ENCODE measurements around the gene SPACA5.
A peak's percentile ranks its signal among the peaks of the same experiment; 100 is the strongest.
"Not testable (repeated sequence)": the region's sequence is repeated elsewhere in the genome, so short reads cannot be mapped to it uniquely, and the experiment has no call there.

SPACA5 gene

GRCh38 chrX:48006688-48007087 lies at the start of gene SPACA5:
SPACA5 (plus strand) TSS chrX:48006988; CDS start chrX:48007803, 815 bp downstream.
- H3K27me3 Mint-ChIP-seq; intact Hi-C loops (cut with micrococcal nuclease); H3K4me3 Mint-ChIP-seq; H3K27ac Mint-ChIP-seq; H3K9me3 Mint-ChIP-seq: not testable (repeated sequence)
- H3K4me1 Mint-ChIP-seq (ENCODE audit: low read depth): peaks cover 12% of the 10 kb centered on the region
- H3K36me3 Mint-ChIP-seq (ENCODE audit: low read depth): peaks cover 16% of the 10 kb centered on the region

- H3K27ac Mint-ChIP-seq; H3K36me3 Mint-ChIP-seq (ENCODE audit: low read depth); H3K4me3 Mint-ChIP-seq; H3K4me1 Mint-ChIP-seq (ENCODE audit: low read depth); H3K27me3 Mint-ChIP-seq: not testable (repeated sequence)
- H3K9me3 Mint-ChIP-seq: peaks cover 14% of the 10 kb centered on the region
- intact Hi-C loops (cut with micrococcal nuclease): loop anchor here (5.0 kb wide), 1 partner anchor 69 kb away; no protein-coding TSS in a partner anchor
Measured at GRCh38 chrX:47958206-47958605, 48.6 kb upstream of the SPACA5 start.

GRCh38 chrX:47958761-47959342 lies 47.9 kb upstream of the SPACA5 start:
- intact Hi-C loops (cut with micrococcal nuclease): loop anchor here (5.0 kb wide), 1 partner anchor 68 kb away; no protein-coding TSS in a partner anchor

GRCh38 chrX:47960406-47960805 lies 46.4 kb upstream of the SPACA5 start:
- Mint-ChIP-seq H3K9me3 (peaks cover 32% of the 10 kb centered on the region), H3K4me3 (no peak overlapping the region), H3K4me1 (ENCODE audit: low read depth) (peaks cover 7% of the 10 kb centered on the region), H3K36me3 (ENCODE audit: low read depth) (no peaks in the 10 kb centered on the region), H3K27ac (peak overlapping the region; percentile 65), H3K27me3 (no peaks in the 10 kb centered on the region)
- intact Hi-C loops (cut with micrococcal nuclease): no loop called here

More at GRCh38 chrX:47958761-47959342, 47.9 kb upstream of the SPACA5 start:
- H3K36me3 Mint-ChIP-seq (ENCODE audit: low read depth): no peaks in the 10 kb centered on the region
- H3K27me3 Mint-ChIP-seq: no peaks in the 10 kb centered on the region
- no peak overlapping the region for H3K4me3 Mint-ChIP-seq
- no peak overlapping the region for H3K27ac Mint-ChIP-seq
- peaks cover 7% of the 10 kb centered on the region for H3K4me1 Mint-ChIP-seq (ENCODE audit: low read depth)
- peaks cover 17% of the 10 kb centered on the region for H3K9me3 Mint-ChIP-seq

- H3K4me3 Mint-ChIP-seq; H3K27me3 Mint-ChIP-seq; H3K27ac Mint-ChIP-seq; H3K36me3 Mint-ChIP-seq (ENCODE audit: low read depth); intact Hi-C loops (cut with micrococcal nuclease); H3K4me1 Mint-ChIP-seq (ENCODE audit: low read depth): not testable (repeated sequence)
- H3K9me3 Mint-ChIP-seq: peaks cover 34% of the 10 kb centered on the region
Measured at GRCh38 chrX:47961830-47962229, 45.0 kb upstream of the SPACA5 start.

- H3K27me3 Mint-ChIP-seq; H3K27ac Mint-ChIP-seq; H3K4me1 Mint-ChIP-seq (ENCODE audit: low read depth); H3K4me3 Mint-ChIP-seq; intact Hi-C loops (cut with micrococcal nuclease); H3K36me3 Mint-ChIP-seq (ENCODE audit: low read depth): not testable (repeated sequence)
- H3K9me3 Mint-ChIP-seq: peaks cover 64% of the 10 kb centered on the region
Measured at GRCh38 chrX:47965526-47965925, 41.3 kb upstream of the SPACA5 start.

- Mint-ChIP-seq H3K27me3 (no peaks in the 10 kb centered on the region), H3K9me3 (peaks cover 77% of the 10 kb centered on the region)
- intact Hi-C loops (cut with micrococcal nuclease): no loop called here
Measured at GRCh38 chrX:47973235-47973634, 33.6 kb upstream of the SPACA5 start.

GRCh38 chrX:47976254-47977151 lies 30.3 kb upstream of the SPACA5 start:
- Mint-ChIP-seq H3K36me3 (ENCODE audit: low read depth) (peaks cover 74% of the 10 kb centered on the region), H3K27ac (no peak overlapping the region), H3K4me3 (no peak overlapping the region), H3K27me3 (no peaks in the 10 kb centered on the region), H3K4me1 (ENCODE audit: low read depth) (no peaks in the 10 kb centered on the region), H3K9me3 (peaks cover 77% of the 10 kb centered on the region)
- intact Hi-C loops (cut with micrococcal nuclease): no loop called here

More at GRCh38 chrX:47973235-47973634, 33.6 kb upstream of the SPACA5 start:
- H3K4me1 Mint-ChIP-seq (ENCODE audit: low read depth): no peaks in the 10 kb centered on the region
- peaks cover 42% of the 10 kb centered on the region for H3K36me3 Mint-ChIP-seq (ENCODE audit: low read depth)
- H3K4me3 Mint-ChIP-seq: no peak overlapping the region
- no peak overlapping the region for H3K27ac Mint-ChIP-seq

- Mint-ChIP-seq H3K4me3 (no peak overlapping the region), H3K27ac (peak overlapping the region; percentile 30), H3K27me3 (no peaks in the 10 kb centered on the region), H3K9me3 (peaks cover 48% of the 10 kb centered on the region), H3K36me3 (ENCODE audit: low read depth) (peaks cover 92% of the 10 kb centered on the region), H3K4me1 (ENCODE audit: low read depth) (peaks cover 18% of the 10 kb centered on the region)
- intact Hi-C loops (cut with micrococcal nuclease): no loop called here
Measured at GRCh38 chrX:47991263-47992094, 15.3 kb upstream of the SPACA5 start.

GRCh38 chrX:47992095-47992380 lies 14.8 kb upstream of the SPACA5 start:
- intact Hi-C loops (cut with micrococcal nuclease): no loop called here
- H3K9me3 Mint-ChIP-seq: peaks cover 42% of the 10 kb centered on the region
- H3K27me3 Mint-ChIP-seq: no peaks in the 10 kb centered on the region
- H3K27ac Mint-ChIP-seq: peak overlapping the region; percentile 30
- H3K36me3 Mint-ChIP-seq (ENCODE audit: low read depth): peaks cover 92% of the 10 kb centered on the region
- H3K4me1 Mint-ChIP-seq (ENCODE audit: low read depth): peaks cover 18% of the 10 kb centered on the region
- no peak overlapping the region for H3K4me3 Mint-ChIP-seq

- Mint-ChIP-seq H3K4me1 (ENCODE audit: low read depth) (peaks cover 18% of the 10 kb centered on the region), H3K27me3 (no peaks in the 10 kb centered on the region), H3K4me3 (no peak overlapping the region), H3K9me3 (peaks cover 38% of the 10 kb centered on the region), H3K36me3 (ENCODE audit: low read depth) (peaks cover 92% of the 10 kb centered on the region), H3K27ac (no peak overlapping the region)
- intact Hi-C loops (cut with micrococcal nuclease): no loop called here
Measured at GRCh38 chrX:47992669-47993068, 14.1 kb upstream of the SPACA5 start.

- intact Hi-C loops (cut with micrococcal nuclease): no loop called here
- H3K27ac Mint-ChIP-seq: no peak overlapping the region
- no peaks in the 10 kb centered on the region for H3K9me3 Mint-ChIP-seq
- no peak overlapping the region for H3K4me3 Mint-ChIP-seq
- H3K36me3 Mint-ChIP-seq (ENCODE audit: low read depth): peaks cover 57% of the 10 kb centered on the region
- peaks cover 12% of the 10 kb centered on the region for H3K4me1 Mint-ChIP-seq (ENCODE audit: low read depth)
- no peaks in the 10 kb centered on the region for H3K27me3 Mint-ChIP-seq
Measured at GRCh38 chrX:48001260-48001659, 5.5 kb upstream of the SPACA5 start.

- Mint-ChIP-seq H3K9me3 (no peaks in the 10 kb centered on the region), H3K36me3 (ENCODE audit: low read depth) (peaks cover 46% of the 10 kb centered on the region), H3K27me3 (no peaks in the 10 kb centered on the region), H3K4me3 (no peak overlapping the region), H3K27ac (no peak overlapping the region), H3K4me1 (ENCODE audit: low read depth) (peaks cover 12% of the 10 kb centered on the region)
- intact Hi-C loops (cut with micrococcal nuclease): no loop called here
Measured at GRCh38 chrX:48002319-48002718, 4.5 kb upstream of the SPACA5 start.

- Mint-ChIP-seq H3K36me3 (ENCODE audit: low read depth) (peaks cover 40% of the 10 kb centered on the region), H3K4me3 (no peak overlapping the region), H3K4me1 (ENCODE audit: low read depth) (peaks cover 12% of the 10 kb centered on the region), H3K27me3 (no peaks in the 10 kb centered on the region), H3K27ac (peak overlapping the region; percentile 97), H3K9me3 (no peaks in the 10 kb centered on the region)
- intact Hi-C loops (cut with micrococcal nuclease): no loop called here
Measured at GRCh38 chrX:48002929-48003328, 3.9 kb upstream of the SPACA5 start.
